KMS-11 (cell line): Measurements from ENCODE around the gene GRM7.

Experiments
- H2AFZ ChIP-seq: fragments of 200-600 bp; sonication (generic); 2 replicates; pipeline ENCODE4 v1.6.1; 2016; ENCODE audit warnings: antibody characterized with exemption, mixed run types, low read depth
- H3K27ac ChIP-seq: fragments of 200-600 bp; sonication (generic); 2 replicates; pipeline ENCODE4 v1.6.1; 2016; ENCODE audit warnings: mild to moderate bottlenecking, mixed run types
- H3K27me3 ChIP-seq: fragments of 200-600 bp; sonication (generic); 2 replicates; pipeline ENCODE4 v1.6.1; 2017; ENCODE audit warnings: mild to moderate bottlenecking, low read depth, mixed run types, moderate library complexity; ENCODE audit not compliant: insufficient read depth
- H3K36me3 ChIP-seq: fragments of 200-600 bp; sonication (generic); 2 replicates; pipeline ENCODE4 v1.6.1; 2017; ENCODE audit warnings: mild to moderate bottlenecking, mixed run types; ENCODE audit not compliant: insufficient read depth
- H3K4me1 ChIP-seq: fragments of 200-600 bp; sonication (generic); 2 replicates; pipeline ENCODE4 v1.6.1; 2016; ENCODE audit warnings: mild to moderate bottlenecking, low read depth, mixed run types; ENCODE audit not compliant: poor library complexity, severe bottlenecking
- H3K4me2 ChIP-seq: fragments of 200-600 bp; sonication (generic); 2 replicates; pipeline ENCODE4 v1.7.0; 2016; ENCODE audit warnings: mild to moderate bottlenecking, mixed run types
- H3K4me3 ChIP-seq: fragments of 200-600 bp; sonication (generic); IDR thresholded peaks from 2 replicates; pipeline ENCODE4 v1.6.1; 2017; ENCODE audit warnings: low read depth, low read length, mixed read lengths; ENCODE audit not compliant: insufficient read depth
- H3K79me2 ChIP-seq: fragments of 200-600 bp; sonication (generic); 2 replicates; pipeline ENCODE4 v1.6.1; 2016; ENCODE audit warnings: low read depth, mixed run types; ENCODE audit not compliant: insufficient read depth
- H3K9ac ChIP-seq: fragments of 200-600 bp; sonication (generic); 2 replicates; pipeline ENCODE4 v1.6.1; 2016; ENCODE audit warnings: mild to moderate bottlenecking, mixed run types
- H4K20me1 ChIP-seq: fragments of 200-600 bp; sonication (generic); 2 replicates; pipeline ENCODE4 v1.6.1; 2016; ENCODE audit warnings: mild to moderate bottlenecking, mixed run types; ENCODE audit not compliant: insufficient read depth
- TF ChIP-seq, protein P1 (sequence below): fragments of 200-600 bp; sonication (generic); conservative IDR thresholded peaks from 2 replicates; pipeline ENCODE4 v1.6.1; 2017; ENCODE audit warnings: low read depth, mild to moderate bottlenecking, antibody characterized with exemption, low read length, moderate library complexity, mixed read lengths

GRM7 gene

DNA sequence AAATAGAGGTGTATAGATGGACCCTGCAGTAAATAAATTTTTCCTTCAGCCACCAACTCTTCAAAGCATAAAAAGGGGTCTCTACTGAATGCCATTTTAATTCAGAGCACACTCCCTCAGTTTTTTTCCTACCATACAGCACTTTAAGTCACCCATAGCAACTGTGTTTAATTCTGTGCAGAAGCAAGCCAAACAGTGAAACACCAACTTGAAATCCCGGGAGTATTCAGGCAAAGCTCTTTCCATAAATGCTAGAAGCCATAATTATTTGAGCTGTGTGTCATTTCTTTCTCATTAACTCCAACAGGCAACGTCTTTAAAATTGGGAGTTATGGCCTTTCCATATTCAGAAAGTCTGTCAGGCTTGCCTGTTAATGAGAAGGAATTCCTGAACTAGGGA, 562.1 kb downstream of the GRM7 start:
- H2AFZ ChIP-seq = no peak overlapping the region
- no peaks in the 10 kb centered on the region for H3K4me1 ChIP-seq
- no peak overlapping the region for H3K27ac ChIP-seq
- no peaks in the 10 kb centered on the region for H4K20me1 ChIP-seq
- no peak overlapping the region for H3K9ac ChIP-seq
- no peaks in the 10 kb centered on the region for H3K79me2 ChIP-seq
- no peaks in the 10 kb centered on the region for H3K36me3 ChIP-seq
- no peak overlapping the region for H3K4me3 ChIP-seq
- TF ChIP-seq, protein P1, sequence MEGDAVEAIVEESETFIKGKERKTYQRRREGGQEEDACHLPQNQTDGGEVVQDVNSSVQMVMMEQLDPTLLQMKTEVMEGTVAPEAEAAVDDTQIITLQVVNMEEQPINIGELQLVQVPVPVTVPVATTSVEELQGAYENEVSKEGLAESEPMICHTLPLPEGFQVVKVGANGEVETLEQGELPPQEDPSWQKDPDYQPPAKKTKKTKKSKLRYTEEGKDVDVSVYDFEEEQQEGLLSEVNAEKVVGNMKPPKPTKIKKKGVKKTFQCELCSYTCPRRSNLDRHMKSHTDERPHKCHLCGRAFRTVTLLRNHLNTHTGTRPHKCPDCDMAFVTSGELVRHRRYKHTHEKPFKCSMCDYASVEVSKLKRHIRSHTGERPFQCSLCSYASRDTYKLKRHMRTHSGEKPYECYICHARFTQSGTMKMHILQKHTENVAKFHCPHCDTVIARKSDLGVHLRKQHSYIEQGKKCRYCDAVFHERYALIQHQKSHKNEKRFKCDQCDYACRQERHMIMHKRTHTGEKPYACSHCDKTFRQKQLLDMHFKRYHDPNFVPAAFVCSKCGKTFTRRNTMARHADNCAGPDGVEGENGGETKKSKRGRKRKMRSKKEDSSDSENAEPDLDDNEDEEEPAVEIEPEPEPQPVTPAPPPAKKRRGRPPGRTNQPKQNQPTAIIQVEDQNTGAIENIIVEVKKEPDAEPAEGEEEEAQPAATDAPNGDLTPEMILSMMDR = no peak
- no peaks in the 10 kb centered on the region for H3K27me3 ChIP-seq
- H3K4me2 ChIP-seq = no peak overlapping the region

GRCh38 chr3:7423995-7424394, 563.1 kb downstream of the GRM7 start:
- Histone ChIP-seq H2AFZ (no peak overlapping the region), H3K4me3 (no peak overlapping the region), H3K27me3 (no peaks in the 10 kb centered on the region), H3K79me2 (no peaks in the 10 kb centered on the region), H3K4me1 (no peaks in the 10 kb centered on the region), H3K27ac (no peak overlapping the region), H3K36me3 (no peaks in the 10 kb centered on the region), H3K4me2 (no peak overlapping the region), H3K9ac (no peak overlapping the region), H4K20me1 (no peaks in the 10 kb centered on the region)
- TF ChIP-seq, protein P1 = no peak

DNA sequence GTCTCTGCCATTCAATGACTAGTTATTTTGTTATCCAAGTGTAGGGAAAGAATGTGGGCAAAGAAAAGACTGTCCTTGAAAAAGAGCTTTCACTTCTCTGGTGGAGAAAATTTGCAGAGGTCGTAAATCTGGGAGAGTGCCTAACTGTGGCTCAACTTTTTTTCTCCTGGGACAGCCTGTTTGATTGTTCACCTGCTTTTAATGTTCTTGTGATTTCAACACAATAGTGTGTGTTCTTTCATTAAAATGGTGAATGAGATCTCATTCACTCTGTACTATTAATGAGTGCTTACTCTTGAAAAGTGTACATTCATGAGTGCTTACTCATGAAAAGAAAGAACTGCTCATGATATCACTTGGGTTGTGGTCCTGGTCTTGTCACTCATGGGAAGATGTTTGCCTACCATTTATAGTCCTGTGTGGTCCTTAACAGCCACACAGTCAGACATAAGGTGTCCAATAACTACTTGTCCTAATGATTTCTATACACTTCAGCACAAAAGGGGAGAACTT, 567.3 kb downstream of the GRM7 start:
- Histone ChIP-seq H3K27ac (no peak overlapping the region), H3K4me3 (no peak overlapping the region), H3K36me3 (no peaks in the 10 kb centered on the region), H3K4me2 (no peak overlapping the region), H3K79me2 (no peaks in the 10 kb centered on the region), H2AFZ (no peak overlapping the region), H3K4me1 (no peaks in the 10 kb centered on the region), H3K27me3 (no peaks in the 10 kb centered on the region), H4K20me1 (no peaks in the 10 kb centered on the region), H3K9ac (no peak overlapping the region)
- TF ChIP-seq, protein P1 = no peak

- Histone ChIP-seq H3K79me2 (no peaks in the 10 kb centered on the region), H3K4me1 (no peaks in the 10 kb centered on the region), H3K36me3 (no peaks in the 10 kb centered on the region), H3K4me3 (no peak overlapping the region), H4K20me1 (no peaks in the 10 kb centered on the region), H3K4me2 (no peak overlapping the region), H3K9ac (no peak overlapping the region), H3K27ac (no peak overlapping the region), H3K27me3 (no peaks in the 10 kb centered on the region), H2AFZ (no peak overlapping the region)
- TF ChIP-seq, protein P1 = no peak
Measured at GRCh38 chr3:7432610-7433009, 571.7 kb downstream of the GRM7 start.
